WTC11 (cell line): ENCODE data around the gene GLB1L3. TPM values are rescaled to one million over a fixed set of nuclear protein-coding genes. Genes with fewer than 3 reads are reported as not detected.

Experiments used
- ATAC-seq: fragments of 200-7000 bp; cut with Tn5 transposase; 2 replicates; pipeline ENCODE4 v1.10.0; 2021; ENCODE audit warnings: mild to moderate bottlenecking, moderate library complexity
- CTCF ChIA-PET: fragments of 300-600 bp; sonication (Branson Sonifier 250); formaldehyde crosslinking; loops from one replicate; lab custom pipeline; 2021; ENCODE audit warnings: antibody characterized with exemption; lab: Charles Lee
- POLR2A ChIA-PET: fragments of 350-600 bp; sonication (Branson Sonifier 250); formaldehyde crosslinking; loops from one replicate; lab custom pipeline; 2021; ENCODE audit warnings: antibody characterized with exemption; lab: Charles Lee
- DNase-seq: peaks from one replicate; pipeline ENCODE4 v3.0.0; 2021; ENCODE audit warnings: low spot score
- H3K27ac Mint-ChIP-seq: 2 replicates; pipeline ENCODE4 v1.8.0; 2021; ENCODE audit warnings: mixed read lengths
- H3K27me3 Mint-ChIP-seq: 2 replicates; pipeline ENCODE4 v1.8.0; 2021; ENCODE audit warnings: low read depth, mild to moderate bottlenecking, moderate library complexity, mixed read lengths
- H3K36me3 Mint-ChIP-seq: 2 replicates; pipeline ENCODE4 v1.8.0; 2021; ENCODE audit warnings: mixed read lengths
- H3K4me1 Mint-ChIP-seq: 2 replicates; pipeline ENCODE4 v1.8.0; 2022; ENCODE audit warnings: mixed read lengths
- H3K4me3 Mint-ChIP-seq: 2 replicates; pipeline ENCODE4 v1.8.0; 2021; ENCODE audit warnings: mild to moderate bottlenecking, moderate library complexity, mixed read lengths
- H3K9me3 Mint-ChIP-seq: 2 replicates; pipeline ENCODE4 v1.8.0; 2021; ENCODE audit warnings: mixed read lengths
- IRF1 ChIP-seq: sonication (generic); formaldehyde crosslinking; IDR thresholded peaks from 2 replicates; pipeline ENCODE4 v1.8.0; 2023; ENCODE audit warnings: missing genetic modification reagents
- MXD4 ChIP-seq: fragments of 250-450 bp; sonication (Bioruptor Pico); IDR thresholded peaks from 2 replicates; pipeline ENCODE4 v1.8.0; 2021; ENCODE audit warnings: mild to moderate bottlenecking, moderate library complexity, borderline replicate concordance
- PRRX2 ChIP-seq: fragments of 250-450 bp; sonication (Bioruptor Pico); IDR thresholded peaks from 2 replicates; pipeline ENCODE4 v1.8.0; 2021; ENCODE audit warnings: mild to moderate bottlenecking
- STAT6 ChIP-seq: sonication (generic); formaldehyde crosslinking; conservative IDR thresholded peaks from 2 replicates; pipeline ENCODE4 v1.8.1; 2023; ENCODE audit warnings: mild to moderate bottlenecking, low read depth, missing genetic modification reagents, moderate library complexity
- ZNF416 ChIP-seq: fragments of 250-450 bp; sonication (Bioruptor Pico); IDR thresholded peaks from 2 replicates; pipeline ENCODE4 v1.9.0; 2021; ENCODE audit warnings: mild to moderate bottlenecking, inconsistent platforms
- ZNF671 ChIP-seq: fragments of 250-450 bp; sonication (Bioruptor Pico); IDR thresholded peaks from 2 replicates; pipeline ENCODE4 v1.8.0; 2021; ENCODE audit warnings: mild to moderate bottlenecking
- total RNA-seq: library from RNA; stranded (reverse); gene quantifications from 3 replicates; pipeline ENCODE4 v1.2.3, GENCODE V29; 2021
- TF ChIP-seq, protein P1 (sequence below): sonication (generic); formaldehyde crosslinking; IDR thresholded peaks from 2 replicates; pipeline ENCODE4 v1.8.1; 2022; ENCODE audit warnings: low read depth, missing genetic modification reagents, borderline replicate concordance
- TF ChIP-seq, protein P2 (sequence below): sonication (generic); formaldehyde crosslinking; IDR thresholded peaks from 2 replicates; pipeline ENCODE4 v1.8.1; 2023; ENCODE audit warnings: mild to moderate bottlenecking, missing genetic modification reagents, moderate library complexity
- TF ChIP-seq, protein P3 (sequence below): sonication (generic); formaldehyde crosslinking; IDR thresholded peaks from 2 replicates; pipeline ENCODE4 v1.8.1; 2022; ENCODE audit warnings: missing genetic modification reagents, borderline replicate concordance
- TF ChIP-seq, protein P4 (sequence below): sonication (generic); formaldehyde crosslinking; IDR thresholded peaks from 2 replicates; pipeline ENCODE4 v1.8.1; 2022; ENCODE audit warnings: mild to moderate bottlenecking, moderate library complexity, missing genetic modification reagents

GLB1L3 gene
- total RNA-seq, 1 experiment from 2014 or later = 50.2 TPM

GRCh38 chr11:134346101-134346975 is 70.2 kb downstream of the GLB1L3 start:
- no peak for TF ChIP-seq PRRX2
- CTCF ChIA-PET = no interaction called here
- H3K36me3 Mint-ChIP-seq = no peaks in the 10 kb centered on the region
- H3K27me3 Mint-ChIP-seq = peaks cover 6% of the 10 kb centered on the region; the same call in 1 of the 2 replicates
- 0 out of 2 replicates have a peak, but pooled peaks cover 8% of the 10 kb centered on the region for H3K9me3 Mint-ChIP-seq
- H3K4me3 Mint-ChIP-seq = no peak overlapping the region
- H3K27ac Mint-ChIP-seq = no peak overlapping the region
- H3K4me1 Mint-ChIP-seq = peaks cover 23% of the 10 kb centered on the region
- POLR2A ChIA-PET = no interaction called here
- ATAC-seq (no peak), DNase-seq (no peak)

- H3K27ac Mint-ChIP-seq = no peak overlapping the region
These were observed 70.8 kb downstream of the GLB1L3 start for GRCh38 chr11:134346976-134347350.

More at GRCh38 chr11:134346976-134347350, 70.8 kb downstream of the GLB1L3 start:
- ATAC-seq (no peak), DNase-seq (no peak)
- CTCF ChIA-PET = no interaction called here
- POLR2A ChIA-PET = no interaction called here
- H3K27me3 Mint-ChIP-seq = peaks cover 6% of the 10 kb centered on the region; the same call in 1 of the 2 replicates
- peaks cover 23% of the 10 kb centered on the region for H3K4me1 Mint-ChIP-seq
- TF ChIP-seq, protein P1, sequence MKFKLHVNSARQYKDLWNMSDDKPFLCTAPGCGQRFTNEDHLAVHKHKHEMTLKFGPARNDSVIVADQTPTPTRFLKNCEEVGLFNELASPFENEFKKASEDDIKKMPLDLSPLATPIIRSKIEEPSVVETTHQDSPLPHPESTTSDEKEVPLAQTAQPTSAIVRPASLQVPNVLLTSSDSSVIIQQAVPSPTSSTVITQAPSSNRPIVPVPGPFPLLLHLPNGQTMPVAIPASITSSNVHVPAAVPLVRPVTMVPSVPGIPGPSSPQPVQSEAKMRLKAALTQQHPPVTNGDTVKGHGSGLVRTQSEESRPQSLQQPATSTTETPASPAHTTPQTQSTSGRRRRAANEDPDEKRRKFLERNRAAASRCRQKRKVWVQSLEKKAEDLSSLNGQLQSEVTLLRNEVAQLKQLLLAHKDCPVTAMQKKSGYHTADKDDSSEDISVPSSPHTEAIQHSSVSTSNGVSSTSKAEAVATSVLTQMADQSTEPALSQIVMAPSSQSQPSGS (CRISPR knock-in tag) = no peak
- TF ChIP-seq IRF1 (CRISPR knock-in tag) (no peak), STAT6 (CRISPR knock-in tag) (no peak), ZNF416 (CRISPR knock-in tag) (no peak), ZNF671 (CRISPR knock-in tag) (no peak), MXD4 (no peak)
- TF ChIP-seq, protein P2, sequence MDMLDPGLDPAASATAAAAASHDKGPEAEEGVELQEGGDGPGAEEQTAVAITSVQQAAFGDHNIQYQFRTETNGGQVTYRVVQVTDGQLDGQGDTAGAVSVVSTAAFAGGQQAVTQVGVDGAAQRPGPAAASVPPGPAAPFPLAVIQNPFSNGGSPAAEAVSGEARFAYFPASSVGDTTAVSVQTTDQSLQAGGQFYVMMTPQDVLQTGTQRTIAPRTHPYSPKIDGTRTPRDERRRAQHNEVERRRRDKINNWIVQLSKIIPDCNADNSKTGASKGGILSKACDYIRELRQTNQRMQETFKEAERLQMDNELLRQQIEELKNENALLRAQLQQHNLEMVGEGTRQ (CRISPR knock-in tag) = no peak
- TF ChIP-seq, protein P3, sequence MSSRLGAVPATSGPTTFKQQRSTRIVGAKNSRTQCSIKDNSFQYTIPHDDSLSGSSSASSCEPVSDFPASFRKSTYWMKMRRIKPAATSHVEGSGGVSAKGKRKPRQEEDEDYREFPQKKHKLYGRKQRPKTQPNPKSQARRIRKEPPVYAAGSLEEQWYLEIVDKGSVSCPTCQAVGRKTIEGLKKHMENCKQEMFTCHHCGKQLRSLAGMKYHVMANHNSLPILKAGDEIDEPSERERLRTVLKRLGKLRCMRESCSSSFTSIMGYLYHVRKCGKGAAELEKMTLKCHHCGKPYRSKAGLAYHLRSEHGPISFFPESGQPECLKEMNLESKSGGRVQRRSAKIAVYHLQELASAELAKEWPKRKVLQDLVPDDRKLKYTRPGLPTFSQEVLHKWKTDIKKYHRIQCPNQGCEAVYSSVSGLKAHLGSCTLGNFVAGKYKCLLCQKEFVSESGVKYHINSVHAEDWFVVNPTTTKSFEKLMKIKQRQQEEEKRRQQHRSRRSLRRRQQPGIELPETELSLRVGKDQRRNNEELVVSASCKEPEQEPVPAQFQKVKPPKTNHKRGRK (CRISPR knock-in tag) = no peak
- TF ChIP-seq, protein P4, sequence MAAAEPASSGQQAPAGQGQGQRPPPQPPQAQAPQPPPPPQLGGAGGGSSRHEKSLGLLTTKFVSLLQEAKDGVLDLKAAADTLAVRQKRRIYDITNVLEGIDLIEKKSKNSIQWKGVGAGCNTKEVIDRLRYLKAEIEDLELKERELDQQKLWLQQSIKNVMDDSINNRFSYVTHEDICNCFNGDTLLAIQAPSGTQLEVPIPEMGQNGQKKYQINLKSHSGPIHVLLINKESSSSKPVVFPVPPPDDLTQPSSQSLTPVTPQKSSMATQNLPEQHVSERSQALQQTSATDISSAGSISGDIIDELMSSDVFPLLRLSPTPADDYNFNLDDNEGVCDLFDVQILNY = no peak
- H3K4me3 Mint-ChIP-seq = no peak overlapping the region
- H3K36me3 Mint-ChIP-seq = no peaks in the 10 kb centered on the region
- H3K9me3 Mint-ChIP-seq = 0 out of 2 replicates have a peak, but pooled peaks cover 8% of the 10 kb centered on the region
